Neural progenitor cell (in vitro differentiated cells): ENCODE data around the gene PTPRG. TPM values are rescaled to one million over a fixed set of nuclear protein-coding genes. Genes with fewer than 3 reads are reported as not detected.

Source experiments
- DNase-seq: peaks from one replicate; pipeline ENCODE4 v3.0.0-alpha.2; 2016; ENCODE audit warnings: low spot score
- H2AFZ ChIP-seq: fragments of 200-600 bp; sonication (generic); replicated peaks from 2 replicates; pipeline ENCODE4 v1.6.1; 2016; ENCODE audit warnings: antibody characterized with exemption
- H3F3A ChIP-seq: fragments of 200-600 bp; sonication (generic); 2 replicates; pipeline ENCODE4 v1.6.1; 2016; ENCODE audit warnings: antibody characterized with exemption, low read depth
- H3K27ac ChIP-seq: fragments of 200-600 bp; sonication (generic); 2 replicates; pipeline ENCODE4 v1.5.1; 2016; ENCODE audit warnings: mild to moderate bottlenecking
- H3K27me3 ChIP-seq: fragments of 200-600 bp; sonication (generic); 2 replicates; pipeline ENCODE4 v1.6.1; 2016; ENCODE audit warnings: mild to moderate bottlenecking, moderate library complexity
- H3K36me3 ChIP-seq: fragments of 200-600 bp; sonication (generic); 2 replicates; pipeline ENCODE4 v1.5.1; 2016
- H3K4me1 ChIP-seq: fragments of 200-600 bp; sonication (generic); 2 replicates; pipeline ENCODE4 v1.6.1; 2016; ENCODE audit warnings: mixed run types
- H3K4me2 ChIP-seq: fragments of 200-600 bp; sonication (generic); 2 replicates; pipeline ENCODE4 v1.6.1; 2016
- H3K4me3 ChIP-seq: fragments of 200-600 bp; sonication (generic); 2 replicates; pipeline ENCODE4 v1.5.1; 2016
- H3K79me2 ChIP-seq: fragments of 200-600 bp; sonication (generic); 2 replicates; pipeline ENCODE4 v1.6.1; 2016; ENCODE audit warnings: low read depth
- H3K9ac ChIP-seq: fragments of 200-600 bp; sonication (generic); 2 replicates; pipeline ENCODE4 v1.6.1; 2016
- H3K9me3 ChIP-seq: fragments of 200-600 bp; sonication (generic); 2 replicates; pipeline ENCODE4 v1.5.1; 2016; ENCODE audit warnings: low read depth
- H4K20me1 ChIP-seq: fragments of 200-600 bp; sonication (generic); 2 replicates; pipeline ENCODE4 v1.6.1; 2016; ENCODE audit warnings: low read depth
- H3K27ac Mint-ChIP-seq: 3 replicates; pipeline ENCODE4 v1.8.0; 2021; ENCODE audit warnings: mixed read lengths
- H3K27me3 Mint-ChIP-seq: 2 replicates; pipeline ENCODE4 v1.8.0; 2022; ENCODE audit warnings: low read depth, mild to moderate bottlenecking, inconsistent platforms, moderate library complexity, mixed read lengths; ENCODE audit not compliant: insufficient read depth
- H3K36me3 Mint-ChIP-seq: 3 replicates; pipeline ENCODE4 v1.8.0; 2021; ENCODE audit warnings: mixed read lengths
- H3K4me1 Mint-ChIP-seq: 3 replicates; pipeline ENCODE4 v1.8.0; 2021; ENCODE audit warnings: mixed read lengths
- H3K4me3 Mint-ChIP-seq: 3 replicates; pipeline ENCODE4 v1.8.0; 2021; ENCODE audit warnings: mild to moderate bottlenecking, moderate library complexity, mixed read lengths
- H3K9me3 Mint-ChIP-seq: 3 replicates; pipeline ENCODE4 v1.8.0; 2020; ENCODE audit warnings: mixed read lengths
- CTCF ChIP-seq: fragments of 200-600 bp; sonication (generic); IDR thresholded peaks from 2 replicates; pipeline ENCODE4 v1.5.1; 2017; ENCODE audit warnings: antibody characterized with exemption, mild to moderate bottlenecking
- EZH2 ChIP-seq: fragments of 200-600 bp; sonication (generic); IDR thresholded peaks from 2 replicates; pipeline ENCODE4 v1.6.1; 2017; ENCODE audit warnings: antibody characterized with exemption, mild to moderate bottlenecking, moderate library complexity
- EZH2phosphoT487 ChIP-seq: fragments of 200-600 bp; sonication (generic); IDR thresholded peaks from 2 replicates; pipeline ENCODE4 v1.6.1; 2017; ENCODE audit warnings: antibody characterized with exemption
- total RNA-seq: library from RNA; depleted of rRNA; stranded (reverse); fragments of >200 nt; gene quantifications from 2 replicates; pipeline ENCODE4 v1.2.3, GENCODE V29; 2015; ENCODE audit warnings: low replicate concordance

The PTPRG gene
- 65.1 and 65.3 TPM in 2 replicates for total RNA-seq

GRCh38 chr3:61561374-61562041 lies at the start of gene PTPRG:
Gene PTPRG (plus strand): TSS chr3:61561571. CDS start chr3:61562288, 717 bp downstream.
- peak within 1 kb of the TSS; percentile 99 for H3K4me3 Mint-ChIP-seq
- H2AFZ ChIP-seq = peak within 1 kb of the TSS; percentile 86
- peak; percentile 96 for DNase-seq
- peak within 1 kb of the TSS; percentile 99 for H3K27ac ChIP-seq
- peaks cover 37% of the 10 kb centered on the region for H4K20me1 ChIP-seq
- no peaks in the 10 kb centered on the region for H3K36me3 Mint-ChIP-seq
- peaks cover 14% of the 10 kb centered on the region for H3K4me1 ChIP-seq
- no peak for TF ChIP-seq EZH2phosphoT487
- no peak for TF ChIP-seq EZH2
- TF ChIP-seq CTCF = no peak
- peaks cover 15% of the 10 kb centered on the region for H3K27me3 Mint-ChIP-seq
- H3K27me3 ChIP-seq = no peaks in the 10 kb centered on the region
- peak within 1 kb of the TSS; percentile 83 for H3K9ac ChIP-seq
- H3K9me3 Mint-ChIP-seq = peaks cover 7% of the 10 kb centered on the region
- no peaks in the 10 kb centered on the region for H3K36me3 ChIP-seq
- peak within 1 kb of the TSS; percentile 88 for H3K4me2 ChIP-seq
- no peaks in the 10 kb centered on the region for H3K9me3 ChIP-seq
- peak within 1 kb of the TSS; percentile 91 for H3K27ac Mint-ChIP-seq
- peaks cover 12% of the 10 kb centered on the region for H3K4me1 Mint-ChIP-seq
- H3F3A ChIP-seq = peaks cover 28% of the 10 kb centered on the region
- H3K4me3 ChIP-seq = peak within 1 kb of the TSS; percentile 99
- H3K79me2 ChIP-seq = peaks cover 51% of the 10 kb centered on the region

- no peak overlapping the region for H3K27ac Mint-ChIP-seq
- no peaks in the 10 kb centered on the region for H3K9me3 ChIP-seq
- H3K27ac ChIP-seq = no peak overlapping the region
- peaks cover 2% of the 10 kb centered on the region for H3K36me3 Mint-ChIP-seq
- peaks cover 24% of the 10 kb centered on the region for H3K27me3 Mint-ChIP-seq
- H3K36me3 ChIP-seq = no peaks in the 10 kb centered on the region
- H3K27me3 ChIP-seq = no peaks in the 10 kb centered on the region
- H2AFZ ChIP-seq = no peak overlapping the region
- H3K9me3 Mint-ChIP-seq = peaks cover 9% of the 10 kb centered on the region
- H3F3A ChIP-seq = peaks cover 21% of the 10 kb centered on the region
- H3K4me3 ChIP-seq = no peak overlapping the region
- no peak overlapping the region for H3K4me2 ChIP-seq
- no peaks in the 10 kb centered on the region for H4K20me1 ChIP-seq
- peaks cover 28% of the 10 kb centered on the region for H3K4me1 ChIP-seq
- H3K9ac ChIP-seq = no peak overlapping the region
- TF ChIP-seq CTCF = no peak
- TF ChIP-seq EZH2 = no peak
- TF ChIP-seq EZH2phosphoT487 = no peak
- H3K4me3 Mint-ChIP-seq = no peak overlapping the region
- peaks cover 11% of the 10 kb centered on the region for H3K4me1 Mint-ChIP-seq
- DNase-seq = no peak
- no peaks in the 10 kb centered on the region for H3K79me2 ChIP-seq
Observed at GRCh38 chr3:61518590-61518989, 42.8 kb upstream of the PTPRG start.

- Histone ChIP-seq H3K27ac (no peak overlapping the region), H3K79me2 (no peaks in the 10 kb centered on the region), H3K4me3 (no peak overlapping the region), H3K9me3 (no peaks in the 10 kb centered on the region), H3K4me2 (peak overlapping the region; percentile 53), H3K27me3 (no peaks in the 10 kb centered on the region), H3K9ac (no peak overlapping the region), H3F3A (peaks cover 21% of the 10 kb centered on the region), H3K4me1 (peaks cover 28% of the 10 kb centered on the region), H2AFZ (no peak overlapping the region), H4K20me1 (no peaks in the 10 kb centered on the region), H3K36me3 (no peaks in the 10 kb centered on the region)
- Mint-ChIP-seq H3K4me3 (no peak overlapping the region), H3K9me3 (peaks cover 5% of the 10 kb centered on the region), H3K27ac (no peak overlapping the region), H3K27me3 (peaks cover 35% of the 10 kb centered on the region), H3K4me1 (peaks cover 11% of the 10 kb centered on the region), H3K36me3 (peaks cover 2% of the 10 kb centered on the region)
- no peak for DNase-seq
- TF ChIP-seq EZH2 (no peak), EZH2phosphoT487 (no peak), CTCF (no peak)
Observed at GRCh38 chr3:61520966-61521628, 40.3 kb upstream of the PTPRG start.
